T-cell (primary cell): ENCODE results near the gene FMN1. TPM values are rescaled to one million over a fixed set of nuclear protein-coding genes. Genes with fewer than 3 reads are reported as not detected.

ENCODE experiments used
- ATAC-seq, 4 experiments: fragments of 200-7000 bp in 3 of 4; fragments of 150-1000 bp in 1 of 4; cut with Tn5 transposase; replicated peaks in 1 of 4; 1 replicate in 3 of 4; 2 replicates in 1 of 4; pipeline ENCODE4 v1.10.0; 2021; ENCODE audit warnings: moderate library complexity in 3 of 4, mild to moderate bottlenecking in 2 of 4, moderate number of reproducible peaks in 1 of 4
- CTCF ChIA-PET, 2 donors: fragments of 300-600 bp; sonication (Branson Sonifier 250); formaldehyde crosslinking; loops; one replicate each; lab custom pipeline; 2022; ENCODE audit warnings: antibody characterized with exemption in 2 of 2; lab: Charles Lee
- POLR2A ChIA-PET, 2 donors: fragments of 300-600 bp; sonication (Branson Sonifier 250); formaldehyde crosslinking; loops; one replicate each; lab custom pipeline; 2022; ENCODE audit warnings: antibody characterized with exemption in 2 of 2; lab: Charles Lee
- DNase-seq, 35 experiments: peaks; one replicate each; pipeline versions ENCODE4 v3.0.0 to v3.0.0-alpha.2; 2013 to 2023
- H3K27ac ChIP-seq: one replicate; pipeline ENCODE4 v1.5.1; 2013; ENCODE audit warnings: low read length
- H3K27me3 ChIP-seq, 2 experiments: replicated peaks in 1 of 2; 1 replicate in 1 of 2; 2 replicates in 1 of 2; pipeline versions ENCODE4 v1.6.1 to v1.7.0; 2013; ENCODE audit warnings: low read length in 1 of 2, mixed read lengths in 1 of 2; ENCODE audit not compliant: control insufficient read depth in 2 of 2, insufficient read depth in 2 of 2; ENCODE audit errors: extremely low read depth in 1 of 2
- H3K36me3 ChIP-seq, 2 donors: 1 replicate in 1 of 2; 2 replicates in 1 of 2; pipeline versions ENCODE4 v1.6.1 to v1.7.0; 2013; ENCODE audit warnings: low read length in 1 of 2; ENCODE audit not compliant: control insufficient read depth in 2 of 2, insufficient read depth in 1 of 2; ENCODE audit errors: extremely low read depth in 1 of 2
- H3K4me1 ChIP-seq, 2 experiments: 1 replicate in 1 of 2; 2 replicates in 1 of 2; pipeline versions ENCODE4 v1.6.1 to v1.7.0; 2013; ENCODE audit warnings: low read length in 2 of 2, mixed read lengths in 1 of 2; ENCODE audit not compliant: insufficient read depth in 2 of 2, control insufficient read depth in 1 of 2; ENCODE audit errors: extremely low read depth in 1 of 2
- H3K4me3 ChIP-seq, 2 donors: 1 replicate in 1 of 2; 2 replicates in 1 of 2; pipeline versions ENCODE4 v1.5.1 to v1.7.0; 2013; ENCODE audit warnings: mild to moderate bottlenecking in 2 of 2, low read length in 1 of 2, moderate library complexity in 1 of 2; ENCODE audit not compliant: control insufficient read depth in 1 of 2; ENCODE audit errors: extremely low read depth in 1 of 2
- H3K9me3 ChIP-seq: 2 replicates; pipeline ENCODE4 v1.7.0; 2013
- H3K27ac Mint-ChIP-seq, 2 donors: one replicate each; pipeline ENCODE4 v1.8.0; 2020 to 2021; ENCODE audit warnings: mild to moderate bottlenecking in 2 of 2, mixed read lengths in 2 of 2
- H3K27me3 Mint-ChIP-seq, 2 donors: one replicate each; pipeline ENCODE4 v1.8.0; 2021 to 2022; ENCODE audit warnings: mixed read lengths in 2 of 2
- H3K36me3 Mint-ChIP-seq: one replicate; pipeline ENCODE4 v1.8.0; 2021; ENCODE audit warnings: mixed read lengths
- H3K4me1 Mint-ChIP-seq, 3 donors: one replicate each; pipeline ENCODE4 v1.8.0; 2020 to 2022; ENCODE audit warnings: mixed read lengths in 3 of 3, mild to moderate bottlenecking in 1 of 3
- H3K4me3 Mint-ChIP-seq, 3 donors: one replicate each; pipeline ENCODE4 v1.8.0; 2020 to 2022; ENCODE audit warnings: mild to moderate bottlenecking in 3 of 3, mixed read lengths in 3 of 3, moderate library complexity in 3 of 3
- H3K9me3 Mint-ChIP-seq, 3 donors: one replicate each; pipeline ENCODE4 v1.8.0; 2020 to 2022; ENCODE audit warnings: mixed read lengths in 3 of 3
- WGBS: methylation state at CpG from one replicate; pipeline ENCODE4 v1.1.5; 2013; ENCODE audit warnings: missing lambda C conversion rate; ENCODE audit not compliant: insufficient coverage; 5-methylcytosine and 5-hydroxymethylcytosine counted together
- total RNA-seq, 35 experiments: library from RNA in 6 of 35; stranded (reverse) in 6 of 35; fragments of 120-200 nt in 1 of 35; gene quantifications; one replicate each; pipeline versions ENCODE4 v1.2.1 to v1.2.4 and lab custom pipeline; 2013 to 2026

FMN1 gene
- total RNA-seq, 5 donors from 2014 or later (not counting 1 experiment from before 2014, with no cell fraction given), result 0.20 to 22.4 (median 14.9) TPM

- Histone ChIP-seq H3K4me3 (no peak overlapping the region), H3K27ac (no peak overlapping the region), H3K4me1 (peaks cover 0 to 3% of the 10 kb centered on the region in 2 experiments), H3K27me3 (peaks cover 0 to 5% of the 10 kb centered on the region in 2 experiments), H3K36me3 (no peaks in the 10 kb centered on the region), H3K9me3 (no peaks in the 10 kb centered on the region)
- no peaks in the 10 kb centered on the region for H3K9me3 Mint-ChIP-seq
- H3K36me3 Mint-ChIP-seq, result no peaks in the 10 kb centered on the region
- CTCF ChIA-PET, result no interaction called here
- no peak overlapping the region for H3K4me3 Mint-ChIP-seq
- no peak for ATAC-seq
- H3K27me3 Mint-ChIP-seq, result peaks cover 0 to 2% of the 10 kb centered on the region in 2 donors
- peaks cover 20 to 33% (median 21%) of the 10 kb centered on the region in 3 donors for H3K4me1 Mint-ChIP-seq
- H3K27ac Mint-ChIP-seq, result no peak overlapping the region
- WGBS, result 35% methylated on average over 9 of the region's 14 CpGs
- POLR2A ChIA-PET, result interaction anchor here in 1 of 2 donors (0.6 kb wide), 1 partner anchor 163 kb away, joined by 3 read pairs; no protein-coding TSS in a partner anchor
- DNase-seq, result no peak
Observed at GRCh38 chr15:33154351-33155166, 40.0 kb downstream of the FMN1 start.

GRCh38 chr15:33153548-33153947, 41.0 kb downstream of the FMN1 start:
- POLR2A ChIA-PET, result no interaction called here
- no peak overlapping the region for H3K4me3 ChIP-seq
- Mint-ChIP-seq H3K36me3 (no peaks in the 10 kb centered on the region), H3K27ac (no peak overlapping the region), H3K9me3 (no peaks in the 10 kb centered on the region), H3K4me1 (peaks cover 19 to 34% (median 20%) of the 10 kb centered on the region in 3 donors), H3K27me3 (peaks cover 0 to 3% of the 10 kb centered on the region in 2 donors), H3K4me3 (no peak overlapping the region)
- no peaks in the 10 kb centered on the region for H3K36me3 ChIP-seq
- no peak overlapping the region for H3K27ac ChIP-seq
- H3K4me1 ChIP-seq, result peaks cover 2 to 4% of the 10 kb centered on the region in 2 experiments
- H3K27me3 ChIP-seq, result peaks cover 0 to 5% of the 10 kb centered on the region in 2 experiments
- DNase-seq (no peak), ATAC-seq (no peak)
- H3K9me3 ChIP-seq, result no peaks in the 10 kb centered on the region
- CTCF ChIA-PET, result no interaction called here
- WGBS, result 88% methylated on average over 15 of the region's 17 CpGs

GRCh38 chr15:33152502-33153109, 41.9 kb downstream of the FMN1 start:
- no peaks in the 10 kb centered on the region for H3K36me3 Mint-ChIP-seq
- 65% methylated on average over 2 of the region's 5 CpGs for WGBS
- no peaks in the 10 kb centered on the region for H3K9me3 ChIP-seq
- POLR2A ChIA-PET, result no interaction called here
- H3K4me1 ChIP-seq, result peaks cover 8 to 9% of the 10 kb centered on the region in 2 experiments
- DNase-seq (no peak), ATAC-seq (no peak)
- no peak overlapping the region for H3K27ac Mint-ChIP-seq
- CTCF ChIA-PET, result no interaction called here
- H3K36me3 ChIP-seq, result no peaks in the 10 kb centered on the region
- peaks cover 28 to 42% (median 28%) of the 10 kb centered on the region in 3 donors for H3K4me1 Mint-ChIP-seq
- peaks cover 0 to 4% of the 10 kb centered on the region in 2 donors for H3K27me3 Mint-ChIP-seq
- H3K9me3 Mint-ChIP-seq, result no peaks in the 10 kb centered on the region
- peaks cover 0 to 7% of the 10 kb centered on the region in 2 experiments for H3K27me3 ChIP-seq
- H3K27ac ChIP-seq, result no peak overlapping the region
- H3K4me3 Mint-ChIP-seq, result no peak overlapping the region
- H3K4me3 ChIP-seq, result no peak overlapping the region

GRCh38 chr15:33150971-33151370, 43.5 kb downstream of the FMN1 start:
- Mint-ChIP-seq H3K9me3 (no peaks in the 10 kb centered on the region), H3K27me3 (peaks cover 0 to 10% of the 10 kb centered on the region in 2 donors), H3K36me3 (no peaks in the 10 kb centered on the region), H3K4me1 (peaks cover 28 to 42% (median 28%) of the 10 kb centered on the region in 3 donors), H3K4me3 (no peak overlapping the region), H3K27ac (no peak overlapping the region)
- Histone ChIP-seq H3K27ac (no peak overlapping the region), H3K9me3 (no peaks in the 10 kb centered on the region), H3K27me3 (peaks cover 0 to 7% of the 10 kb centered on the region in 2 experiments), H3K4me1 (peaks cover 8 to 9% of the 10 kb centered on the region in 2 experiments), H3K4me3 (no peak overlapping the region), H3K36me3 (no peaks in the 10 kb centered on the region)
- ChIA-PET CTCF (interaction anchor here in 1 of 2 donors (0.7 kb wide), 1 partner anchor 193 kb away, joined by 3 read pairs; no protein-coding TSS in a partner anchor), POLR2A (no interaction called here)
- ATAC-seq (peak in 1 of 4 experiments; percentile 36), DNase-seq (no peak)
- WGBS, result 0% methylated on average over 1 of the region's 1 CpG

GRCh38 chr15:33150431-33150941, 44.0 kb downstream of the FMN1 start:
- H3K27ac Mint-ChIP-seq, result no peak overlapping the region
- no peak overlapping the region for H3K4me3 Mint-ChIP-seq
- ChIA-PET CTCF (no interaction called here), POLR2A (no interaction called here)
- no peak overlapping the region for H3K4me3 ChIP-seq
- DNase-seq, result no peak
- no peak for ATAC-seq
- H3K9me3 ChIP-seq, result no peaks in the 10 kb centered on the region
- H3K36me3 ChIP-seq, result no peaks in the 10 kb centered on the region
- H3K36me3 Mint-ChIP-seq, result no peaks in the 10 kb centered on the region
- H3K4me1 Mint-ChIP-seq, result peaks cover 28 to 42% (median 28%) of the 10 kb centered on the region in 3 donors
- peaks cover 8 to 9% of the 10 kb centered on the region in 2 experiments for H3K4me1 ChIP-seq
- peaks cover 0 to 7% of the 10 kb centered on the region in 2 experiments for H3K27me3 ChIP-seq
- 80% methylated on average over 1 of the region's 2 CpGs for WGBS
- H3K27ac ChIP-seq, result no peak overlapping the region
- H3K9me3 Mint-ChIP-seq, result no peaks in the 10 kb centered on the region
- H3K27me3 Mint-ChIP-seq, result peaks cover 0 to 9% of the 10 kb centered on the region in 2 donors

- POLR2A ChIA-PET, result interaction anchor here in 1 of 2 donors (0.6 kb wide), 1 partner anchor 111 kb away, joined by 3 read pairs; no protein-coding TSS in a partner anchor
- Histone ChIP-seq H3K4me1 (peaks cover 8 to 9% of the 10 kb centered on the region in 2 experiments), H3K36me3 (no peaks in the 10 kb centered on the region), H3K4me3 (no peak overlapping the region), H3K9me3 (no peaks in the 10 kb centered on the region), H3K27me3 (peaks cover 0 to 7% of the 10 kb centered on the region in 2 experiments), H3K27ac (no peak overlapping the region)
- Mint-ChIP-seq H3K4me3 (no peak overlapping the region), H3K27me3 (peaks cover 3 to 11% of the 10 kb centered on the region in 2 donors), H3K27ac (no peak overlapping the region), H3K9me3 (no peaks in the 10 kb centered on the region), H3K36me3 (no peaks in the 10 kb centered on the region), H3K4me1 (peaks cover 24 to 38% (median 28%) of the 10 kb centered on the region in 3 donors)
- no peak for ATAC-seq
- CTCF ChIA-PET, result no interaction called here
- DNase-seq, result no peak
Observed at GRCh38 chr15:33149919-33150318, 44.6 kb downstream of the FMN1 start.
